Fibroblast of pulmonary artery (primary cell): ENCODE data around the gene ZNF184.

ENCODE experiments used
- DNase-seq: peaks from one replicate; pipeline ENCODE4 v3.0.0-alpha.2; 2010; ENCODE audit warnings: low read depth
- H3K4me3 ChIP-seq: replicated peaks from 2 replicates; pipeline ENCODE4 v1.5.1; 2011; ENCODE audit warnings: low read depth, mild to moderate bottlenecking, control low read depth, low read length, moderate library complexity
- TF ChIP-seq, protein P1 (sequence below): IDR thresholded peaks from 2 replicates; pipeline ENCODE4 v1.5.1; 2011; ENCODE audit warnings: mild to moderate bottlenecking, control low read depth, low read length, inconsistent platforms; ENCODE audit errors: missing control alignments

ZNF184 gene

DNA sequence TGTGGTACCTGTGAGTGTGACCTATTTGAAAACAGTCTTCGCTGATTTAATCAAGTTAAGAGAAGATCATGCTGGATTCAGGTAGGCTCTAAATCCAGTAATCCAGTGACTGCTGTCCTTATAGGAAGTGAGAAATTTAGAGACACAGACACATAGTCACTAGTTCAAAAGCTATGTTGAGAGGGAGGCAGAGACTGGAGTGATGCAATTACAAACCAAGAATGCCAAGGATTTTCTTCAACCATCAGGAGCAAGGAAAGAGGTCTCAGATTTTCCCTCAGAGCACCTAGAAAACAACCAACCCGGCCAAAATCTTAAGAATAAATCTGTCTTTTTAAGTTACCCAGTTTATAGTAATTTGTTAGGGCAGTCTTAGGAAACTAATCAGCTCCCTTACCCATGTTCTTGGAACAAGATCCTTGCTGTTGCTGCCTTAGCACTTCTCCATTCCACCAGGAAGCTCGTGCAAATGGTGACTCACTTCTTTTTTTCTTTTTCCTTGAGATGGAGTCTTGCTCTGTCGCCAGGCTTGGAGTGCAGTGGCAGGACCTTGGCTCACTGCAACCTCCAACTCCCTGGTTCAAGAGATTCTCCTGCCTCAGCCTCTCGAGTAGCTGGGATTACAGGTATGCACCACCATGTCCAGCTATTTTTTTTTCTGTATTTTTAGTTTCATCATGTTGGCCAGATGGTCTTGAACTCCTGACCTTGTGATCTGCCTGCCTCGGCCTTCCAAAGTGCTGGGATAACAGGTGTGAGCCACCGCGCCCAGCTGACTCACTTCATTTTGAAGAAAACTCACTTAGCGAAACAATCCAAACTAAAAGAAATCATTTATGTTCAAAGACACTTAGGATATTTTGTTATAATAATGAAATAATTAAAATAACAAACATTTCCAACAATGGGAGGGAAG lies 34.4 kb upstream of the ZNF184 start:
- TF ChIP-seq, protein P1, sequence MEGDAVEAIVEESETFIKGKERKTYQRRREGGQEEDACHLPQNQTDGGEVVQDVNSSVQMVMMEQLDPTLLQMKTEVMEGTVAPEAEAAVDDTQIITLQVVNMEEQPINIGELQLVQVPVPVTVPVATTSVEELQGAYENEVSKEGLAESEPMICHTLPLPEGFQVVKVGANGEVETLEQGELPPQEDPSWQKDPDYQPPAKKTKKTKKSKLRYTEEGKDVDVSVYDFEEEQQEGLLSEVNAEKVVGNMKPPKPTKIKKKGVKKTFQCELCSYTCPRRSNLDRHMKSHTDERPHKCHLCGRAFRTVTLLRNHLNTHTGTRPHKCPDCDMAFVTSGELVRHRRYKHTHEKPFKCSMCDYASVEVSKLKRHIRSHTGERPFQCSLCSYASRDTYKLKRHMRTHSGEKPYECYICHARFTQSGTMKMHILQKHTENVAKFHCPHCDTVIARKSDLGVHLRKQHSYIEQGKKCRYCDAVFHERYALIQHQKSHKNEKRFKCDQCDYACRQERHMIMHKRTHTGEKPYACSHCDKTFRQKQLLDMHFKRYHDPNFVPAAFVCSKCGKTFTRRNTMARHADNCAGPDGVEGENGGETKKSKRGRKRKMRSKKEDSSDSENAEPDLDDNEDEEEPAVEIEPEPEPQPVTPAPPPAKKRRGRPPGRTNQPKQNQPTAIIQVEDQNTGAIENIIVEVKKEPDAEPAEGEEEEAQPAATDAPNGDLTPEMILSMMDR, result no peak
- no peak overlapping the region for H3K4me3 ChIP-seq

DNA sequence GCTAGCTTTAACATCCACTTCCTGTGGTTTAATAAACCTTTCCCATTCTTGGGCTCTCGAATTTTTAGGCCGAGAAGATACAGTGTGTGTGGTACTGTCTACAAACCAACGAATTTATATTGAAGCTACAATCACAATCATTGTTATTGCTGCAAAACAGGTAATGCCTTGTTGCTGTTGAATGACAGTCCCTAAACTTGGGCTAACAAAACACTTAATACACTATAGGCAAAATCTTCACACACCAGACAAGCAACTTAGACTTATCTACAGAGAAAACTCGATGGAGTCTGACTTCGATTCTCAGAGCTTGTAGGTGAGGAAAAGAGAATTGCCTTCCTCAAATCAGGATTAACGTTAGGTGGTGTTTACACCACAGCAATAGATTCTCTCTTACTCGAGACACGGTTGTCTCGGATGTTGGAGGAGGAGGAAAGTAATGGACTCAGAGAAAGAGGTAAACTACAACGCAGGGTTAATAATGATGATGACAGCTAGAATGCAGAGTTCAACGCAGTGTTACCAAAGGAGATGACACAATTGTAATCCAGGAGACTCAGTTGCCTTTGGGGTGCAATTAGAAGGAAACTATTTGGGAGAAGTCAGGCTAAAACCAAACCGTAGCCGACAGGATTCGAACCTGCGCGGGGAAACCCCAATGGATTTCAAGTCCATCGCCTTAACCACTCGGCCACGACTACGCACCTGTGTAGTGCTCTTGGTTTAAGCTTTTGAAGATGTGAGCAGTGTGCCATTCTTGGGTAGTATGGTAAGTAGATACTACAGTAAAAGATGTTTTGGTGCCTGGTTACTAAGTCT lies 32.5 kb upstream of the ZNF184 start:
- TF ChIP-seq, protein P1, result no peak
- no peak overlapping the region for H3K4me3 ChIP-seq
- DNase-seq, result peak; percentile 48

More for the DNA sequence above, 34.4 kb upstream of the ZNF184 start:
- no peak for DNase-seq

DNA sequence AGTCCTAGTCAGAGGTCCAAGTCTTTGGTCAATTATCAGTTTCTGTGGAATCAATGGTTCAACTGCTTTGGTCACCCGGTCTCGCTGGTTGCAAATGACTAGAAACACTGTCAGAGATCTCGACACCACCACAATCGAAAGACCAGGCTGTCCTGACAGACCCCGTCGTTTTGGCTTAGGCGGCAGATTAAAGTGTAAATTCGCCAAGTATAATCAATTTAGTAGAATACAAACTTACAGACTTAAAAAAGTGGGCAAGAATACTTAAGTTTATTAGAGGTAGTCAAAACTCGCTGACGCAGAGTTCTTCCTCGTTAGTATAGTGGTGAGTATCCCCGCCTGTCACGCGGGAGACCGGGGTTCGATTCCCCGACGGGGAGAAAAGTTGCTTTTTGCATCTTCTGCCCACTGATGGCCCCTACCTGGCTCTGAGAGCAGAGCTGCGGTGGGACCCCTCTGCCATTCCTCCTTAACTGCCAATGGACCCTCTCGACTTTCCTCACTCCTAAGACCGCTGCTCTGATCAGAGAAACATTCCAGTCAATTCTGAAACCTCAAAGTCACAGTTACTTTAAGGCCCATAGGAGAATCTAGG lies 30.6 kb upstream of the ZNF184 start:
- peak overlapping the region; percentile 68 for H3K4me3 ChIP-seq
- DNase-seq, result peak; percentile 84
- TF ChIP-seq, protein P1, result no peak

DNA sequence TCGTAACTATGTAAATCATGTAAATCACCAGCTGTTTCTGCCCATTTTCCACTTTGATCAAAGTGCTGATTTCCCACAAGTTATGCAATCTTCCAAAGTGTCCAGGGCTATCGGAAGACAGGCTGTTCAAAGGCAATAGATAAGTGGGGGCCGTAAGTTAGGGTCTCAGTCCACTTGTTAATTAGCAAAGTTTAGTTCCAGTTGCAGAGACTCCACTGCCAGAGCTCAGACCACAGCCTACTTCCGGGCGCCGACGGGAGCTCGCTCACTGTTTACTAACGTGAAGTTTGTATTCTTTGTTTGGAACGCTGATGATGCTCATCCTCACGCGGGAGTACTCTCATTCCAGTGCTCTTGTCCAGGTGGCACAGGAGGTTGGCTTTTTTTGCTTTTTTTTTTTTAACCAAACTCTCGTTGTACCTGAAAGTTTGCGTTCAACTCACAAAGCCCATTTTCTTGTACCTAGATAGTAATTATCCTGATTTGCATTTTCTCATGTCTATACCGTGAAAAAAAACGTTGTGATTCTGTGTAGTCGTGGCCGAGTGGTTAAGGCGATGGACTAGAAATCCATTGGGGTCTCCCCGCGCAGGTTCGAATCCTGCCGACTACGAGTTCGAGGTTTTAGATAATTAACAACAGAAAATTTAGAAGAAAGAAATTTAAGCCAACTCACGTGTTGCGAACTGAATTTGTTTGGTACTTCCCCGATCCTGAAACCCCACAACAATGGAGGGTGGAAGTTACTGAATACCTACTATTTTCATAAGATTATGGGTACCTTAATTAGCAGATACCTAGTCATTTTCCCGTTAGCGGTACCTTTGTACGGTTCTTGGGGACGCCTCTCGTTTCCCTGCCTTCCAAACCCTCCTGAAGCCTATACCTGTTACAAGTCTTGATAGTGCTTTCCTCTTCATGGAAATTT lies 29.9 kb upstream of the ZNF184 start:
- TF ChIP-seq, protein P1, result no peak
- DNase-seq, result peak; percentile 71
- peak overlapping the region; percentile 68 for H3K4me3 ChIP-seq

DNA sequence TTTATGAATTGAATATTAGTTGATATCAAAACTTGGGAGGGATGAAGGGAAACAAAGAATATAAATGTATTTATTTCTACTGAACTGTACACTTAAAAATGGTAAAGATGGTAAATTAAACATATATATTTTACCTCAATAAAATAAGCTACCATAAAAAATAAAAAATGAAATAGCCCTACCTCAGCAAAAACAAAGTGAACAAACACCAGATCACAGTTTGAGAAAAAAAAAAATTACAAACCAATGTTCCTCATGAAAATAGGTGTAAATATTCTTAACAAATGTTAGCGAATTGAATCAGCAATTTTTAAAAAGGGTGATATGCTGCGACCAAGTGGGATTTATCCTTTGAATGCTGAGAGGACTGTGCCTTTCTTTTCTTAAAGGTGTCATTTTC lies 28.3 kb upstream of the ZNF184 start:
- H3K4me3 ChIP-seq, result no peak overlapping the region
- no peak for DNase-seq
- TF ChIP-seq, protein P1, result no peak

DNA sequence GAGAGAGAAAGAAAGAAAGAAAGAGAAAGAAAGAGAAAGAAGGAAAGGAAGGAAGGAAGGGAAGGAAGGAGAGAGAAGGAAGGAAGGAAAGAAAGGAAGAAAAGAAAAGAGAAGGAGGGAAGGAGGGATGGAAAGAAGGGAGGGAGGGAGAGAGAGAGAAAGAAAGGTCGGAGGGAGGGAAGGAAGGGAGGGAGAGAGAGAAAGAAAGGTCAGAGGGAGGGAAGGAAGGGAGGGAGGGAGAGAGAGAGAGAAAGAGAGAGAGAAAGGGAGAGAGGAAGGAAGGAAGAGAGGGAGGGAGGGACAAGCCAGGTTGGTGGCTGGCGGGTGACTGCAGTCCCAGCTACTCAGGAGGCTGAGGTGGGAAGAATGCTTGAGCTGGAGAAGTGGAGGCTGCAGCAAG lies 27.3 kb upstream of the ZNF184 start:
- no peak for DNase-seq
- TF ChIP-seq, protein P1, result no peak
- H3K4me3 ChIP-seq, result no peak overlapping the region
